Measurements from ENCODE around the gene CDC20B. TPM values are rescaled to one million over a fixed set of nuclear protein-coding genes. Genes with fewer than 3 reads are reported as not detected.
"Not testable (repeated sequence)": the region's sequence is repeated elsewhere in the genome, so short reads cannot be mapped to it uniquely, and the experiment has no call there.

Gene CDC20B
- total RNA-seq, 2 experiments from 2014 or later = not detected

DNA sequence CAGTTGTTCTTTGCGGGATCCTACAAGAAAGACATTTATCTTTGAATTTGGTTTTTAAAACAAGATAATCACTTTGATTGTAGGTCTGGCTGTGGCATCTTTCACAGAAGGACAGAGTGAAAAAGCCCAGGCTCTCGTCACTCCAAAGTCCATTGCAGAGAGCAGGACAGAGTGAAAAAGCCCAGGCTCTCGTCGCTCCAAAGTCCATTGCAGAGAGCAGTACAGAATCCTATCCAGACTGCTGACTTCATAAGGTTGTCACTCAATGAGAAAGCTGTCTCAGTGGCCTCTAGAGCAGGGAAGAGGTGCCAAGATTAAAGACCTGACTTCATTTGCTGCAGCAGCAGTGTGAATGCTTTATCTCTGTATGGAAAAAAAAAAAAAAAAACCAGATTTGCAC is 29.4 kb downstream of the CDC20B start:
- no peak overlapping the region for H3K27ac Mint-ChIP-seq

DNA sequence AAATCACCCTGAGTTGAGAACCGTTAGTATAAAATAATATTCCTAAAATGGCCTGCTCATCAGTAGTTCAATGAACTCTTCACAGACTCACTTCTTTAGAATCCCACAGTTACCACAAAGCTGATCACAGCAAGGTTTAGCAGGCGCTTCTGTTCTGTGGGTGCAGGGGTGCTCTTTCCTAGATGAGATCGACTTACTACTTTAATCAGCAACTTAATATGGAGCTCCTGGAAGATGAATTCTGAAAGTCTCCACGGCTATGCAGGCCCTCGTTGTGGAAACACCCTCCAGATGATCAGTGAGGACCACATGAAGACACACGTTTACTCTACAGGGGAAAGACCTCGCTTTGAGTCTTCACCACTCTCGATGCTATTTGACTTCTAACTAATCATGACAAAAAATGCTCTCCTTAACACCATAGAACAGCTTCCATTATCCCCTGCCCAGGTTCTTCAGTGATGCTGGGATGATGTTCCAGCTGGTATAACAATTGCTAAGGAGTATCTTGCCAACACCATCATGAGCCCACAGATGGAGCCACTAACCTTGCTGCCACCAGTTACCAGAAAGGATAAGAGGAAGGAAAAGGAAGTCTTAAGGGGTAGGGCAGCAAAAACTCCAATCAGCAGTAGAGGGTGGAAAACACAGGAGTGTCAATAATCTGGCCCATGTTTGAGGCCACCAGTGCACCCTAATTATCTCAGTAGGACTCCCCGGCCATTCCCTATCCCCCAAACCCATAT is 30.9 kb downstream of the CDC20B start:
- H3K27me3 Mint-ChIP-seq = peaks cover 29% of the 10 kb centered on the region
- no peak overlapping the region for H3K27ac Mint-ChIP-seq
- H3K4me3 Mint-ChIP-seq = no peak overlapping the region
- DNase-seq = no peak
- H3K4me1 Mint-ChIP-seq = peaks cover 28% of the 10 kb centered on the region
- no peaks in the 10 kb centered on the region for H3K9me3 Mint-ChIP-seq
- peaks cover 2% of the 10 kb centered on the region for H3K36me3 Mint-ChIP-seq

More for the DNA sequence above, 29.4 kb downstream of the CDC20B start:
- Mint-ChIP-seq H3K4me1 (peaks cover 28% of the 10 kb centered on the region), H3K36me3 (peaks cover 2% of the 10 kb centered on the region), H3K9me3 (no peaks in the 10 kb centered on the region), H3K27me3 (peaks cover 32% of the 10 kb centered on the region), H3K4me3 (no peak overlapping the region)
- DNase-seq = no peak

DNA sequence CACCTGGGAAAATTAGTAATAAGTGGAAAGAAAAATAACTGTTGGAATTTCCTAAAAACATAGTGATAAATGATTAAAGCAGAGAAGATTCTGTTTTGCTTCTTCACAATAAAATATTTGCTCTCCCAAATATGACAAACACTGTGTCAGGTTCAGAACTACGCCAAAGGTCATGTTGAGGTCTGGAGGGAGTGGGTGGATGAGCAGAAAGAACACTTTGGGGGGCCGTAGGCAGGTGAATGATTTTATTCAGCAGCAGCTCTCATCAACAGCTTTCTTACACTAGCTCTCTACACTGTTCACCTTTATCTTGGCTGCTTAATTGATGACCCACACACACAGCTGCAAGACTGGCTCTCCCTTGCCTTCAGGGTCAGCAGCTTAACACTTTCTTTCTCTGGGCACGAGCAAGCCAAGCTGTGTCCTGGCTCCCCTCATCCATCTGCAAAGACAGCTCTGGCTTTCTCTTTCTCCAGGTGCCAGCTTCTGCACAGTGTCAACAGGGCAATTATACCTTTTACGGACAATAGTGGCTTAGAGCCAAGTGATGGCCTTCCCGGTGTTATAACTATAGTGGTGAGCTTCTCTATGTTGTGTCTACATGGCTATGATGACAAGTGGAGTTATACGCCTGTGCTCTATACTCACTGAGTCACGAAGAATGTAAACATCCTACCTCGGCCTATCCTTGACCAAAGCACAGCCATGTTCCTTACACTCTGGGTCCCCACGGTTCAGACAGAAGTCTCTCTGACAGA is 31.9 kb downstream of the CDC20B start:
- no peak for DNase-seq
- Mint-ChIP-seq H3K9me3 (no peaks in the 10 kb centered on the region), H3K27me3 (peaks cover 28% of the 10 kb centered on the region), H3K36me3 (peaks cover 2% of the 10 kb centered on the region), H3K4me3 (no peak overlapping the region), H3K27ac (no peak overlapping the region), H3K4me1 (peaks cover 22% of the 10 kb centered on the region)

DNA sequence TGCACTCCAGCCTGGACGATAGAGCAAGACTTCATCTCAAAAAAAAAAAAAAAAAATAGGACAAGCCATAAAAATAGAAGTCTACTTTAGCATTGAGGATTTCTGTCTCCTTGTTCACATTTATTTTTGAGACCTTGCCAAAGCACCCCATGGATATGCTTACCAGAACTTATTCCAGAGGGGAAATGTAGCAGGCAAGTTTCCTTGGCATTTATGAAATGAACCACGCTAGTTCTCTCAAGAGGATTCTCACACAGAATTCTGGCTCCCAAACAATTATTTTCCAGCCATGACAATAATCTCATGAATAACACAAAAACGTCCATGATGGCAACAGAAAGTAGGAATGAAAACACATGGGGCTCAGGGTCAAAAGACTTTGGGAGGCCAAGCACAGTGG is 36.5 kb downstream of the CDC20B start:
- H3K27me3 Mint-ChIP-seq = peaks cover 3% of the 10 kb centered on the region
- H3K4me1 Mint-ChIP-seq = peaks cover 28% of the 10 kb centered on the region
- peaks cover 6% of the 10 kb centered on the region for H3K9me3 Mint-ChIP-seq
- H3K36me3 Mint-ChIP-seq = peaks cover 6% of the 10 kb centered on the region
- H3K4me3 Mint-ChIP-seq = no peak overlapping the region
- DNase-seq = no peak
- H3K27ac Mint-ChIP-seq = no peak overlapping the region

DNA sequence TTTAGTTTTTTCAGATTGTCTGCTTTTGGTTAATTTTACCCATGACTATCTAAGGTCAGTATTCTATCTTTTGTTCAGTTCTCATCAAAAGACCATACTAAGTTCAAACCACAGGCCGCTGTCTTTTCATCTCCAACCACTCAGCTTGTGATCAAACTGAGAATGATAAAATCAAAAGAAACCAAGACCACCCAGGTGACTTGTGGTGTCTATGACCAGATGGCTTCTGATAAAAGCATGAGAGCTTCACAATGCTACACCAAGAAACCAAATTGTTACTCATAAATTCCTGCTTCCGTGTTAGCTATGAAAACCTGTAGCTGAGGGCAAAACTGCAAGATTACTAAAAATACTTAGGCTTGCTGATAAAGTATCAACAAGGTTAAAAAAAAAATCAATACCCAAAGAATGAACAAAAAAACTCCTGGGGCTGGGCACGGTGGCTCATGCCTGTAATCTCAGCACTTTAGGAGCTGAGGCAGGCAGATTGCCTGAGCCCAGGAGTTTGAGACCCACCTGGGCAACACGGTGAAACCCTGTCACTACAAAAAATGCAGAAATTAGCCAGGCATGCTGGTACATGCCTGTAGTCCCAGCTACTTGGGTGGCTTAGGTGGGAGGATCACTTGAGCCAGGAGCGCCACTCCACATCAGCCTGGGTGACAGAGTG is 38.8 kb downstream of the CDC20B start:
- Mint-ChIP-seq H3K4me1 (peaks cover 18% of the 10 kb centered on the region), H3K27ac (no peak overlapping the region), H3K9me3 (peaks cover 22% of the 10 kb centered on the region), H3K4me3 (peak overlapping the region; percentile 11), H3K27me3 (peaks cover 3% of the 10 kb centered on the region), H3K36me3 (peaks cover 6% of the 10 kb centered on the region)
- DNase-seq = peak; percentile 46

DNA sequence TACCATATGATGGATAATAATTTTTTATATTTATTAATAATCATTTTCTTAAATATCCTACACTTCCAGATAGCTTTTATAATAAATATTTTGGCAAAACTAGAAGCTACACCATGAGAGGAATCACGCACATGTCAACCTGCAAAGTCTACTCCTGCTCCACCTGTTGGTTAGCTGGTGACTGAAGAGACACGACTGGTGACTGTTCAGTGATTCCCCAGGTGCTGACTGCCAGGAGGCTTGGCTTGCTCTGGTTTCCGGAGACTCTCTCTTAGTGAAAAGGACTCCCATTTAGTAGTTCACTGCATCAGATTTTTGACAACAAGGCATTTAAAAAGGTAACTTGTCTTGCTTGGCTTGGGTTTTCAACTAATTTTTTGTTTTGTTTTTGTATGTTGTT is 49.6 kb downstream of the CDC20B start:
- Mint-ChIP-seq H3K27me3 (no peaks in the 10 kb centered on the region), H3K4me3 (no peak overlapping the region), H3K36me3 (no peaks in the 10 kb centered on the region), H3K27ac (no peak overlapping the region), H3K9me3 (no peaks in the 10 kb centered on the region), H3K4me1 (no peaks in the 10 kb centered on the region)
- DNase-seq = no peak

DNA sequence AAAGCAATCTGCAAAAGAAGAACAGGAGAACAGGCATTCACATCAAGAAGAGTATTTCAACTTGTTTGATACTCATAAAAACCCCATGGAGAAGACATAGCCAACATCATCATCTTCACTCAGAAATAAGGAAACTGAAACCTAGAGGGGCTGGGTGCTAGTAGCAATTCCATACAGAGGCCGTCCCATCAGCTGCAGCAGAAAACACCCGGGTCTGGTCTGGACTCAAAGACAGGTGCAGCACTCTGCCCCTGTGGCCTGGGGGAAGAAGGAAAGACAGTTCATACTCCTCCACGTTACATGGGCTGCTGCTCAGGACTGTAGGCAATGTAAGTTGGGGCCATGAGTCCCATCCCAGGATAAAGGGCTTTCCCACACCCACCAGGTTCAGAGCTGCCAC is 58.9 kb downstream of the CDC20B start:
- Mint-ChIP-seq H3K36me3 (no peaks in the 10 kb centered on the region), H3K27me3 (no peaks in the 10 kb centered on the region), H3K4me3 (no peak overlapping the region), H3K9me3 (no peaks in the 10 kb centered on the region), H3K27ac (no peak overlapping the region), H3K4me1 (peaks cover 14% of the 10 kb centered on the region)
- no peak for DNase-seq

DNA sequence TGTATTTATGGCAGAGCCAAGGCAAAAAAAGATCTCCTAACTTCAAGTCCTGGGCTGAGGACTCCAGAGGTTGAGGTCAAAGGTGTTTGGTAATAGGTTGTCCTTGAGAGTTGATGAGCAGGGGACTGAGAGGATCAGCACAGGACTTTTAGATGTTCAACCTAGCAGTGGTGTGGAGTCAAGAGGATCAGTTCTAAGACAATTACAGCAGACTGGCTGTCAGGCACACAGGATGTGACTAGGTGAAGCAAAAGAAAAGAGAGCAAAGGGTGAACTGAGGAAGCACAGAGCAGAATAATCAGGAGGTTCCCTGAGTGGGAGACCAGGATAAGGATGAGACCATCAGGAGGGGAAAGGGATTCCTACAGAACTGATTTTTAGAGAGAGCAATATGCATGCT is 59.6 kb downstream of the CDC20B start:
- Mint-ChIP-seq H3K4me3 (no peak overlapping the region), H3K9me3 (no peaks in the 10 kb centered on the region), H3K27me3 (no peaks in the 10 kb centered on the region), H3K36me3 (no peaks in the 10 kb centered on the region), H3K4me1 (peaks cover 14% of the 10 kb centered on the region), H3K27ac (no peak overlapping the region)
- DNase-seq = no peak

DNA sequence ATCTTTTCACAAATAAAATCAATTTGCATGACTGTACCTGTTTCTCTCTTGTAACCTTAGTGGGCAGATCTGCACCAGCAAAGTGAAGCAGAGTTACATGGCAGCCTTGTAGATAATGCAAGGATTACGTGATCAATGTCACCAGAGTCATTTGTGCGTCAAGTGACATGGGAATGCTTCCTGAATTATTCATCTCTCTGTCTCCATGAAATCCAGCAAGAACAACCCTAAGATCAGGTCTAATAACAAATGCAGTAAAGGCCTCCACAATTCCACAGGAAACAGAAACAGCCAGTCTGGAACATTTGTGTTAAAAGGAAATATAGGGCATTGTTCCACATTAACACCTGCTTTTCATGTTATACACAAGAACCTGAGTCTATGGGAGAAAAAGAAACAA is 62.8 kb downstream of the CDC20B start:
- Mint-ChIP-seq H3K36me3 (no peaks in the 10 kb centered on the region), H3K27ac (no peak overlapping the region), H3K27me3 (no peaks in the 10 kb centered on the region), H3K4me3 (no peak overlapping the region), H3K9me3 (no peaks in the 10 kb centered on the region), H3K4me1 (peaks cover 12% of the 10 kb centered on the region)
- DNase-seq = no peak

DNA sequence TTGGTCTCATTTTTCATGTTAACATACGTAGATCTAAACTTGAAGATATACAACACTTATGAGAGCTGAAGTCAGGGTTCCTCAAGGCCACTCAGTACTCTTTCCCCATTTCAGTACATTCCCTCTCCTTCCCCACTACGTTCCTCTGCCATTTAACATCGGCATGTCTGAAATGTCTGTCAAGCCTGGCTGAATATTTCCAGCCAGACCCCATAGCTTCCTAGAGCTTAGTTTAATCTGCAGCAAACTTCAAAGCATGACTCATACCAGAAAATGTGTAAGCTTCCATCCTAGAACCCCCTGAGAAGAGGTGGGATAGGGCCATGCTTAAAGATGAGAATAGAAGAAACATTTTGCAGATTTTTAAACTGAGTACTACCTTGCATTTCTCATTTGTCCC is 64.3 kb downstream of the CDC20B start:
- no peaks in the 10 kb centered on the region for H3K27me3 Mint-ChIP-seq
- peaks cover 22% of the 10 kb centered on the region for H3K4me1 Mint-ChIP-seq
- no peaks in the 10 kb centered on the region for H3K36me3 Mint-ChIP-seq
- H3K9me3 Mint-ChIP-seq = no peaks in the 10 kb centered on the region
- DNase-seq = no peak
- H3K4me3 Mint-ChIP-seq = no peak overlapping the region
- H3K27ac Mint-ChIP-seq = no peak overlapping the region

DNA sequence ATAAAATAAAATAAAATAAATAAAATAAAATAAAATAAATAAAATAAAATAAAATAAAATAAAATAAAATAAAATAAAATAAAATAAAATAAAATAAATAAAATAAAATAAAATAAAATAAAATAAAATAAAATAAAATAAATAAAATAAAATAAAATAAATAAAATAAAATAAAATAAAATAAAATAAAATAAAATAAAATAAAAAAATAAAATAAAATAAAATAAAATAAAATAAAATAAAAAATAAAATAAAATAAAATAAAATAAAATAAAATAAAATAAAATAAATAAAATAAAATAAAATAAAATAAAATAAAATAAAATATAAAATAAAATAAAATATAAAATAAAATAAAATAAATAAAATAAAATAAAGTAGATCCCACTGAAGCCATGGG is 67.0 kb downstream of the CDC20B start:
- not testable (repeated sequence) for H3K27ac Mint-ChIP-seq, H3K9me3 Mint-ChIP-seq, H3K27me3 Mint-ChIP-seq, DNase-seq, H3K36me3 Mint-ChIP-seq, H3K4me3 Mint-ChIP-seq
- H3K4me1 Mint-ChIP-seq = peaks cover 32% of the 10 kb centered on the region

DNA sequence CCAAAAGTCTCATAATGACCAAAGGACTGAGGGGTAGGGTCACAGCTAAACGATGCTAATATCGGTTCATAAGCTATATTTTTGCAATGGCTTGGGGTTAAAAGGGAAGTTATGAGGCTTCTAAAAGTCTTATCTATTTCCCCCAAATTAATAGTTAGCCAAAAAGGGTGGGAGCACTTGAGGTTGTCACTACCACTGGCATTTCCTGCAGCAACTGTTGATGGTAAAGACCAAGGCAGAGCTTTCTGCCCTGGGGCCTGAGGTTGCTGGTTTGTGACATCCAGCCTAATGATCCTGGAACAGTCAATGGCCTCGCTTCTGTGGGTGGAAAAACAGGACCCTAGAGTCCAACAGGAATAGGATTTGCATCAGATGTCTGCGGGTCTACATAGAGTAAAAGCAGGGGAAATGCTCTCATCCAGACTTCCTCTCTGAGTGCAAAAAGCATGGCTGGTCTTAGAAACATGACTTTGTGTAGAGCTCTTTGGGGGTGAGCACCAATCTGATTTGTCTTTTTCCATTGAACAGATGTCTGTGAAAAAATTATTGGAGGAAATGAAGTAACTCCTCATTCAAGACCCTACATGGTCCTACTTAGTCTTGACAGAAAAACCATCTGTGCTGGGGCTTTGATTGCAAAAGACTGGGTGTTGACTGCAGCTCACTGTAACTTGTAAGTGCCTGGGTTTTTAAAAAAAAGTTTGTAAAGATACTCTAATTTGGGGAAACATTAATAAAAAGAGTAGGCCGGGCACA is 67.9 kb downstream of the CDC20B start:
- H3K4me1 Mint-ChIP-seq = peaks cover 37% of the 10 kb centered on the region
- H3K27me3 Mint-ChIP-seq = no peaks in the 10 kb centered on the region
- peaks cover 11% of the 10 kb centered on the region for H3K9me3 Mint-ChIP-seq
- H3K27ac Mint-ChIP-seq = no peak overlapping the region
- DNase-seq = no peak
- peaks cover 11% of the 10 kb centered on the region for H3K36me3 Mint-ChIP-seq
- H3K4me3 Mint-ChIP-seq = no peak overlapping the region

DNA sequence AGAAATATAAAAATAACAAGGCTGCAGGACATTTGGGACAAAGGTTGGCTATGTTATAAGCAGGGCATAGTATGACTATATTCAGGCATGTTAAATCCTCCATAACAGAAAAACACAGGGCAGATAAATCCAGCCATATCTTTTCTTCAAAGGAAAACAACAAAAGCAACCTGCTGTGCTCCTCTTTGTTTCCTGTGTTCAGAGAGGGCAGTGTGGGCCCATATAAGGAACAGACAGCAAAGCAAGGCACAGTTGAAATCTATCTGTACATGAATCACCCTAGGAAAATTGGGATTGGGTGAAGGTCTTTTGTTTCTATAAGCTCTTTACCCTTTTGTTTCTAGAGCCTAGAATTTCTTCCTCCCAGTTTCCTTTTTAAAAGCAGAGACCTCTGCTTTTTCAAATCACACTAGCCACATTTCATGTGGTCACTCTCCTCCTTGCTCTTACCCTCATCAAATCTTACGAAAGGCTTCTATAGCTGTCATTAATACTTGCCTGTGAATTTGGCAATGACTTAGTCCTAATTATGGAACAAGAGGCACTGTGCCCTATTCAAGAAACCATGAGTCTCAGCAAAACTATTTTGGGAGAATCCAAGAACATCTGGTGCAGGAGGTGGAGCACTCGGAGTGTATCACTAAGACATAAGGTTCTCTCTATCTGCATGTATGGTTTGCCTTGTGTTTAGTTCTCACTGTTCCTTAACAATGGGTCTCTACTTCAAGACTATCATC is 68.8 kb downstream of the CDC20B start:
- H3K27me3 Mint-ChIP-seq = peaks cover 2% of the 10 kb centered on the region
- H3K4me1 Mint-ChIP-seq = peaks cover 39% of the 10 kb centered on the region
- no peak overlapping the region for H3K27ac Mint-ChIP-seq
- H3K36me3 Mint-ChIP-seq = peaks cover 17% of the 10 kb centered on the region
- peak overlapping the region; percentile 5 for H3K4me3 Mint-ChIP-seq
- DNase-seq = no peak
- peaks cover 15% of the 10 kb centered on the region for H3K9me3 Mint-ChIP-seq

DNA sequence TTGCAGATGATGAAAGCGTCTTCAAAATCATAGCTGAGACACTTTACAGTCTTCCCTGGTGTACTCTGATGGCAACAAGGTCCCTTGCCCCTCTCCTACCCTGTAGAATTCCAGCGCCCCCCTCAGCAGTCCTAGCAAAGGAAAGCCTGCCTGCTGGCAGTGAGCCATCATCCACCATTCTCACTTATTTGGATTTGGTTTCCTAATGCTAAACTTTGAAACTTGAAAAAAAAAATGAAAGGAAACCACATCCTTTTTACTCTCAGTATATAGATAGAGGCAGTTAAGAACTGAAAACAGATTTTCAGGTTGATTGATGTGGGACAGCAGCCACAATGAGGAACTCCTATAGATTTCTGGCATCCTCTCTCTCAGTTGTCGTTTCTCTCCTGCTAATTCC is 70.6 kb downstream of the CDC20B start, which contains the start of gene GZMA:
Gene GZMA, plus strand, starts transcription at position 299 of the 400 bp plus-strand sequence. Its CDS starts 37 bp downstream, at position 336.
- H3K36me3 Mint-ChIP-seq = peaks cover 27% of the 10 kb centered on the region
- H3K4me1 Mint-ChIP-seq = peaks cover 43% of the 10 kb centered on the region
- H3K4me3 Mint-ChIP-seq = peak within 1 kb of the TSS; percentile 69

More for the DNA sequence above, 70.6 kb downstream of the CDC20B start, which contains the start of gene GZMA:
- peak; percentile 39 for DNase-seq
- Mint-ChIP-seq H3K27me3 (peaks cover 3% of the 10 kb centered on the region), H3K27ac (peak within 1 kb of the TSS; percentile 84), H3K9me3 (peaks cover 28% of the 10 kb centered on the region)
